Liver (tissue), 9 donors: ENCODE results near the gene ZBTB17. TPM values are rescaled to one million over a fixed set of nuclear protein-coding genes. Genes with fewer than 3 reads are reported as not detected.

Source experiments
- DNase-seq: peaks from one replicate; pipeline ENCODE4 v3.0.0-alpha.2; 2017; ENCODE audit warnings: low spot score
- H3K27ac ChIP-seq, 2 donors: one replicate each; pipeline ENCODE4 v1.7.0; 2013; ENCODE audit warnings: inconsistent platforms in 2 of 2, low read length in 2 of 2, control low read depth in 1 of 2, low read depth in 1 of 2, mild to moderate bottlenecking in 1 of 2
- H3K27me3 ChIP-seq, 4 donors: one replicate each; pipeline versions ENCODE4 v1.6.1 to v1.7.0; 2013; ENCODE audit warnings: low read length in 3 of 4, inconsistent platforms in 1 of 4, mild to moderate bottlenecking in 1 of 4, moderate library complexity in 1 of 4; ENCODE audit not compliant: control insufficient read depth in 4 of 4, insufficient read depth in 4 of 4
- H3K36me3 ChIP-seq, 4 donors: one replicate each; pipeline versions ENCODE4 v1.6.1 to v1.7.0; 2013; ENCODE audit warnings: low read length in 3 of 4, mild to moderate bottlenecking in 3 of 4, low read depth in 1 of 4, moderate library complexity in 1 of 4; ENCODE audit not compliant: control insufficient read depth in 4 of 4, insufficient read depth in 3 of 4
- H3K4me1 ChIP-seq, 4 donors: one replicate each; pipeline versions ENCODE4 v1.6.1 to v1.7.0; 2013; ENCODE audit warnings: low read length in 3 of 4, mild to moderate bottlenecking in 3 of 4, moderate library complexity in 1 of 4; ENCODE audit not compliant: control insufficient read depth in 4 of 4, insufficient read depth in 4 of 4
- H3K4me3 ChIP-seq, 3 donors: one replicate each; pipeline versions ENCODE4 v1.6.1 to v1.7.0; 2013; ENCODE audit warnings: low read length in 3 of 3, control low read depth in 1 of 3, low read depth in 1 of 3, mild to moderate bottlenecking in 1 of 3
- H3K9ac ChIP-seq, 2 donors: one replicate each; pipeline ENCODE4 v1.7.0; 2013; ENCODE audit warnings: low read length in 2 of 2, mild to moderate bottlenecking in 2 of 2, moderate library complexity in 2 of 2, control low read depth in 1 of 2, low read depth in 1 of 2
- H3K9me3 ChIP-seq, 4 donors: one replicate each; pipeline versions ENCODE4 v1.6.1 to v1.7.0; 2013; ENCODE audit warnings: low read length in 3 of 4; ENCODE audit not compliant: control insufficient read depth in 4 of 4
- ATF3 ChIP-seq: IDR thresholded peaks from 2 replicates; pipeline ENCODE4 v1.6.1; 2016; ENCODE audit warnings: antibody characterized with exemption
- FOXA1 ChIP-seq: IDR thresholded peaks from 2 replicates; pipeline ENCODE4 v1.6.1; 2016; ENCODE audit warnings: antibody characterized with exemption
- FOXA2 ChIP-seq: IDR thresholded peaks from 2 replicates; pipeline ENCODE4 v1.6.1; 2016; ENCODE audit warnings: antibody characterized with exemption
- GABPA ChIP-seq, 2 donors: IDR thresholded peaks in 1 of 2; conservative IDR thresholded peaks in 1 of 2; 2 replicates each; pipeline ENCODE4 v1.6.1; 2016; ENCODE audit warnings: antibody characterized with exemption in 2 of 2, mild to moderate bottlenecking in 1 of 2, moderate library complexity in 1 of 2
- HNF4A ChIP-seq, 2 donors: conservative IDR thresholded peaks; 2 replicates each; pipeline ENCODE4 v1.6.1; 2016; ENCODE audit warnings: antibody characterized with exemption in 2 of 2, mild to moderate bottlenecking in 2 of 2
- HNF4G ChIP-seq: IDR thresholded peaks from 2 replicates; pipeline ENCODE4 v1.6.1; 2016; ENCODE audit warnings: antibody characterized with exemption
- MAX ChIP-seq: IDR thresholded peaks from 2 replicates; pipeline ENCODE4 v1.6.1; 2016; ENCODE audit warnings: antibody characterized with exemption
- RAD21 ChIP-seq, 2 donors: IDR thresholded peaks; 2 replicates each; pipeline ENCODE4 v1.6.1; 2016; ENCODE audit warnings: antibody characterized with exemption in 2 of 2, mild to moderate bottlenecking in 2 of 2
- REST ChIP-seq: IDR thresholded peaks from 2 replicates; pipeline ENCODE4 v1.6.1; 2016; ENCODE audit warnings: antibody characterized with exemption, mild to moderate bottlenecking
- RXRA ChIP-seq, 2 donors: IDR thresholded peaks; 2 replicates each; pipeline ENCODE4 v1.6.1; 2017 to 2018; ENCODE audit warnings: antibody characterized with exemption in 2 of 2, mild to moderate bottlenecking in 1 of 2
- SP1 ChIP-seq: IDR thresholded peaks from 2 replicates; pipeline ENCODE4 v1.6.1; 2018; ENCODE audit warnings: antibody characterized with exemption, mild to moderate bottlenecking
- TAF1 ChIP-seq: conservative IDR thresholded peaks from 2 replicates; pipeline ENCODE4 v1.6.1; 2016; ENCODE audit warnings: antibody characterized with exemption, mild to moderate bottlenecking
- YY1 ChIP-seq: IDR thresholded peaks from 2 replicates; pipeline ENCODE4 v1.6.1; 2016; ENCODE audit warnings: antibody characterized with exemption, mild to moderate bottlenecking
- ZBTB33 ChIP-seq: IDR thresholded peaks from 2 replicates; pipeline ENCODE4 v1.6.1; 2016; ENCODE audit warnings: antibody characterized with exemption
- WGBS: extraction: QIAGEN DNeasy Blood & Tissue Kit; methylation state at CpG from one replicate; pipeline ENCODE4 v1.1.7; 2013; 5-methylcytosine and 5-hydroxymethylcytosine counted together
- polyA plus RNA-seq, 2 donors: library from polyadenylated mRNA; stranded (reverse) in 1 of 2; unstranded in 1 of 2; fragments of 200-250 nt in 1 of 2; fragments of >200 nt in 1 of 2; fragmentation: Nextera tagmentation in 1 of 2; extraction: Ambion mirVana in 1 of 2; gene quantifications; one replicate each; pipeline versions ENCODE4 v1.2.1 to v1.2.3, GENCODE V29; 2013 to 2015
- total RNA-seq, 2 donors: library from RNA; depleted of rRNA; stranded (reverse); fragments of >200 nt; gene quantifications; one replicate each; pipeline ENCODE4 v1.2.3, GENCODE V29; 2014
- donor health status: healthy.
- donor health status: healthy.
- donor health status: healthy.
- donor health status: healthy.
- donor health status: healthy.

Gene ZBTB17
- total and polyA plus RNA-seq, 4 donors = 8.9 to 15.1 (median 9.9) TPM

DNA sequence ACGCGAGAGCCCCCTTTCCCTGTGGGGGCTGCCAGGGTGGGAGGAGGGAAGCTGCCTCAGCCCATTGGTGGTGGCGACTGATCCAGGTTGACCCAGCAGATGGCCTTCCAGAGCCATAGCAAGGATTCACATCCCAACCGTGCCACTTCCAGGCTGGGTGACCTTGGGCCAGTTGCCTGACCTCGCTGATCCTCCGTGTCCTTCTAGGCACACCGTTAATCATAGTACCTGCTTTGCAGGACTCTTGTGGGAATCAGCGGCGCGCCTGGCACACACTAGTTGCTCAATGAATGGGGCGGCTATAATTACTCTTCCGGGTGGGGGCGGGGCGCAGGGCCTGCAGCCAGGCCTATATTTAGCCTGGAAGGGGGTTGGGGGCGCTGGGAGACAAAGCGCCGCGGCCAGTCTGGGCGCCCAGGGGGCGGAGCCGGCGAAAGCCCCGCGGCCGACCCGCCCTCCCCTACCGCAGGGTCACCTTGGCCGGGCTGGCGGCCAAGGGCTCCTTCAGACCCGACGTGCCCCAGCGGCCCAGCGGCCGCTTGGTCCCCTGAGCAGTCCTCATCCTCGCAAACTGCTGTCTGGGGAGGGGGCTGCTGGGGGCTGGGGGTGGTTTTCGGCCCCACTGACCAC, 36.8 kb upstream of the ZBTB17 start:
- no peaks in the 10 kb centered on the region for H3K27me3 ChIP-seq
- TF ChIP-seq MAX = no peak
- no peak for TF ChIP-seq YY1
- peak; percentile 27 for TF ChIP-seq SP1
- peak in 1 of 2 donors; percentile 39 for TF ChIP-seq RAD21 (IDR thresholded peaks at IDR 0.05)
- peak in 1 of 2 donors; percentile 12 for TF ChIP-seq RXRA (IDR thresholded peaks at IDR 0.05)
- no peaks in the 10 kb centered on the region for H3K36me3 ChIP-seq
- H3K9ac ChIP-seq = no peak overlapping the region
- H3K9me3 ChIP-seq = no peaks in the 10 kb centered on the region
- WGBS = 5% methylated on average over 36 of the region's 36 CpGs
- H3K4me1 ChIP-seq = peaks cover 0 to 10% (median 6%) of the 10 kb centered on the region in 4 donors
- peak; percentile 75 for DNase-seq
- peak overlapping the region in 1 of 3 donors; percentile 41 for H3K4me3 ChIP-seq
- peak overlapping the region in 1 of 2 donors; percentile 25 for H3K27ac ChIP-seq

- H3K27ac ChIP-seq = no peak overlapping the region
- H3K9ac ChIP-seq = no peak overlapping the region
- H3K36me3 ChIP-seq = no peaks in the 10 kb centered on the region
- no peak overlapping the region for H3K4me3 ChIP-seq
- no peaks in the 10 kb centered on the region for H3K9me3 ChIP-seq
- TF ChIP-seq FOXA2 (no peak), MAX (no peak), HNF4G (no peak), FOXA1 (no peak), ATF3 (no peak), REST (no peak), RAD21 (IDR thresholded peaks at IDR 0.05) (no peak), GABPA (IDR thresholded peaks at IDR 0.05 in 1 of 2, conservative IDR thresholded peaks at IDR 0.05 in 1 of 2) (no peak), HNF4A (conservative IDR thresholded peaks at IDR 0.05) (no peak), YY1 (no peak)
- no peak for DNase-seq
- H3K27me3 ChIP-seq = no peaks in the 10 kb centered on the region
- H3K4me1 ChIP-seq = peaks cover 0 to 10% (median 6%) of the 10 kb centered on the region in 4 donors
- WGBS = 94% methylated on average over 11 of the region's 11 CpGs
Measured at GRCh38 chr1:16011936-16012589, 36.2 kb upstream of the ZBTB17 start.

GRCh38 chr1:16010837-16011236, 34.9 kb upstream of the ZBTB17 start:
- Histone ChIP-seq H3K4me3 (no peak overlapping the region), H3K4me1 (peaks cover 0 to 10% (median 6%) of the 10 kb centered on the region in 4 donors), H3K9me3 (no peaks in the 10 kb centered on the region), H3K9ac (no peak overlapping the region), H3K27ac (no peak overlapping the region), H3K27me3 (no peaks in the 10 kb centered on the region), H3K36me3 (no peaks in the 10 kb centered on the region)
- WGBS = 96% methylated on average over 3 of the region's 3 CpGs
- DNase-seq = no peak
- TF ChIP-seq RXRA (IDR thresholded peaks at IDR 0.05) (no peak), FOXA1 (no peak), FOXA2 (no peak), HNF4A (conservative IDR thresholded peaks at IDR 0.05) (no peak), TAF1 (no peak), RAD21 (IDR thresholded peaks at IDR 0.05) (no peak), SP1 (no peak), REST (no peak), GABPA (IDR thresholded peaks at IDR 0.05 in 1 of 2, conservative IDR thresholded peaks at IDR 0.05 in 1 of 2) (no peak), MAX (no peak), ZBTB33 (no peak), ATF3 (no peak)
